ENCODE data around the gene TMC1.

The TMC1 gene

GRCh38 chr9:72589667-72590521 is 68.5 kb downstream of the TMC1 start:
- Histone ChIP-seq H3K27me3 (ENCODE audit: insufficient read depth, low read depth, severe bottlenecking) (no peaks in the 10 kb centered on the region), H3K9me3 (ENCODE audit: severe bottlenecking) (no peaks in the 10 kb centered on the region), H3K36me3 (no peaks in the 10 kb centered on the region), H3K4me3 (ENCODE audit: low read depth, low read length) (no peak overlapping the region), H3K27ac (no peak overlapping the region)
- DNase-seq = no peak
- TF ChIP-seq CTCF (IDR thresholded peaks at IDR 0.05; ENCODE audit: low read depth, low read length) = no peak

GRCh38 chr9:72590824-72591223 is 69.4 kb downstream of the TMC1 start:
- H3K4me3 ChIP-seq (ENCODE audit: low read depth, low read length) = no peak overlapping the region
- no peak overlapping the region for H3K27ac ChIP-seq
- TF ChIP-seq CTCF (IDR thresholded peaks at IDR 0.05; ENCODE audit: low read depth, low read length) = no peak

GRCh38 chr9:72592502-72593403 is 71.3 kb downstream of the TMC1 start:
- no peak overlapping the region for H3K27ac ChIP-seq
- peak; percentile 35 for DNase-seq
- no peaks in the 10 kb centered on the region for H3K27me3 ChIP-seq (ENCODE audit: insufficient read depth, low read depth, severe bottlenecking)
- no peaks in the 10 kb centered on the region for H3K9me3 ChIP-seq (ENCODE audit: severe bottlenecking)
- TF ChIP-seq CTCF (IDR thresholded peaks at IDR 0.05; ENCODE audit: low read depth, low read length) = peak; percentile 50
- no peak overlapping the region for H3K4me3 ChIP-seq (ENCODE audit: low read depth, low read length)
- no peaks in the 10 kb centered on the region for H3K36me3 ChIP-seq

More at GRCh38 chr9:72590824-72591223, 69.4 kb downstream of the TMC1 start:
- no peak for DNase-seq
- Histone ChIP-seq H3K27me3 (ENCODE audit: insufficient read depth, low read depth, severe bottlenecking) (no peaks in the 10 kb centered on the region), H3K36me3 (no peaks in the 10 kb centered on the region), H3K9me3 (ENCODE audit: severe bottlenecking) (no peaks in the 10 kb centered on the region)

- H3K4me3 ChIP-seq (ENCODE audit: low read depth, low read length) = no peak overlapping the region
- DNase-seq = no peak
Observed at GRCh38 chr9:72596451-72597180, 75.2 kb downstream of the TMC1 start.

More at GRCh38 chr9:72596451-72597180, 75.2 kb downstream of the TMC1 start:
- Histone ChIP-seq H3K9me3 (ENCODE audit: severe bottlenecking) (no peaks in the 10 kb centered on the region), H3K27ac (no peak overlapping the region), H3K36me3 (no peaks in the 10 kb centered on the region), H3K27me3 (ENCODE audit: insufficient read depth, low read depth, severe bottlenecking) (no peaks in the 10 kb centered on the region)
- TF ChIP-seq CTCF (IDR thresholded peaks at IDR 0.05; ENCODE audit: low read depth, low read length) = no peak

Measured in WERI-Rb-1 (cell line).